GM19455 (cell line): ENCODE data around the gene USP1.

Experiments
- ATAC-seq: cut with Tn5 transposase; IDR thresholded peaks from one replicate; pipeline ENCODE4 v1.9.1; 2021; ENCODE audit not compliant: unreplicated experiment

USP1 gene

GRCh38 chr1:62487956-62488355, 51.1 kb downstream of the USP1 start:
- no peak for ATAC-seq

- no peak for ATAC-seq
Observed at GRCh38 chr1:62492521-62492920, 55.7 kb downstream of the USP1 start.

- no peak for ATAC-seq
Observed at GRCh38 chr1:62493656-62494055, 56.8 kb downstream of the USP1 start.

GRCh38 chr1:62494137-62494536, 57.3 kb downstream of the USP1 start:
- no peak for ATAC-seq

- ATAC-seq, result no peak
Observed at GRCh38 chr1:62500210-62500609, 63.4 kb downstream of the USP1 start.
